Stimulated activated CD4-positive, alpha-beta T cell treated with anti-CD3 and anti-CD28 coated beads, Interleukin-4, amount 100 ng/mL, for 24 hours (primary cell): Measurements from ENCODE around the gene PLCG1.

ENCODE experiments used
- DNase-seq: peaks from one replicate; pipeline ENCODE4 v3.0.0-alpha.2; 2020

PLCG1 gene

DNA sequence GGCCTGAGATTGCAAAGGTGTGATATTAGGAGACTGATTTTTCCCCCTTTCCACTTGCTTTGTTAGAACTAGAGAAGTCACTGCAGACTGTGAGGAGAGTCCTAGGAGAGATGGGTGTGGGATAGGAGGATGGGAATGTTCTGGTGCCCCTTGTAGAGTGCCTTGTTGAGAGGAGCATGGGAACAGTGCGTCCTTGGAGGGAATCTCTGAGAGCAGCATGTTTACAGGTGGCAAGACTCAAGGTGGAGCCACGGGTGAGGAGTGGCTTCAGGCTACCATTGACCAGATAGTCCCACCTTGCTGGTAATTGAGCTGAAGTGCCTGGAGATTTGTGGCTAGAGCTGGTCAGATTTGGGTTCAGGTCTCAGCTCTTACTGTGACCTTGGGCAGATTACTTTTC is 6.0 kb downstream of the PLCG1 start:
- DNase-seq: no peak

DNA sequence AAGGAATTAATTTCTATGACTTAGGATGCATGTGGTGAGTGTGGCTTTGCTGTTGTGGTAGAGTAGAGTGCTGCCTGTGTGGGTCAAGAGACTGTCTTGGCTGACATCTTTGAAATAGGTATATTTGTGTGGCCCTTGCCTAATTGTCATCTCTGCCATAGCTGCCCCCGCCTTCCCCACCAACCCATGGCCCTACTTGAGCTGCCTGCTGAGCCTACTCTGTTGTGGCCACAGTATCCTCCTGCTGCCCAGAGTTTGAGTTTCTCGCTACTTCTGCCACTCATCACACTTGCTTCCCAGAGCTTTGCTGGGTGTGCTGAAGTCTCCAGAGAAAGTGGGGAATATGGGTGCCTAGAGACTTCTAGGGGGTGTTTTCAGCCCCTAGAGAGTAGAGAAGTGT is 8.0 kb downstream of the PLCG1 start:
- DNase-seq: no peak

DNA sequence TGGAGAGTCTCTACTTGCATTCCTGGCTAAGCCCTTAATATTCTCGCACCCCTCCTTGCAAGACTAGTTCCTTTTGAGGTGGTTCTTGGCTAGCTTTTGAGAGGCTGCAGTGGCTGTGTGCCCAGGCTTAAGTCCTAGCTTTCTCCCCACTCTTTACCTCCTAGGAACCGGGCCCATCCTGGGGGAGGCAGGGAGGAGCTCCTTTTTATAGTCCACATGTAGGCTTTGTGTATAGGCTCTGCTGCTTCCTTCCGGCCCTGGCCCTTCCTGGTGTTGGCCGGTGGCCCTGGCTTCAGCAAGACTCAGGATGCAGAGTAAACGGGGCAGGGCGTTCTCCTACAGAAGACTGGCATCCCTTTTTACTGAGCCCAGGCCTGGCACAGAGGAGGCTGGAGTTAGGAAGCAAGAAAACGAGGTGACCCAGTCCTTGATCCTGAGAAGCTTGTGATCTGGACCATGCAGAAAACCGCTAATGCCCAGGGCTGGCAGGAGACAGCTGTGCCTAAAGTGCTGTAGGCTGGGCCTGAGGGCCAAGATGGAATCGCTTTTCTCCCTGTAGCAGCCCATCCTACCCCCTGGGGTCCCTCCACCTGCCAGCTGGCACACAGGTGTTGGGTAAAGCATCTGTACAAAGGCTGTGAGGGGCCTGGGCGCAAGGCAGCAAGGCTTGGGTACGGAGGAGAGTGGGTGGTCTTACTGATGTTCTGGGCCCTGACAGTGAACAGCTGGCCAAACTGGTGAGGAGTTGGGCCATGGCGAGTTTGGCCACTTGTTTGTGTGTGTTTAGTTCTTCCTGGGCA is 8.7 kb downstream of the PLCG1 start:
- no peak for DNase-seq

DNA sequence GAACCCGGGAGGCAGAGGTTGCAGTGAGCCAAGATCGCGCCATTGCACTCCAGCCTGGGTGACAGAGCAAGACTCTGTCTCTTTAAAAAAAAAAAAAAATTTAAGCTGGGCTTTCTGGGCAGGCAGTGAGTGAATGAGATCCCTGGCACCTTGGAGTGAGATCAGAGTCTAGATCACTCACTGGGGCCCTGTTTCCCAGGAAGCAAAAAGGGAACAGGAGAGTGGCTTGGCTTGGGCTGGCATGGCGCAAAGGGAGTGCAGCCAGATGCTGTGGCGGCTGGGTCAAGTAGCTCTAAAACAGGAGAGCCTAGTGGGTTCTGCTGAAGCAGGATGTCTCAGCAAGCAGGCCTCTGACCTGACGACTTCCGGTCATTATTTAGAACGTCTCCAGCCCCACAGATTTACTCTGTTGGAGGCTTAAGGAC is 10.4 kb downstream of the PLCG1 start:
- DNase-seq: no peak

DNA sequence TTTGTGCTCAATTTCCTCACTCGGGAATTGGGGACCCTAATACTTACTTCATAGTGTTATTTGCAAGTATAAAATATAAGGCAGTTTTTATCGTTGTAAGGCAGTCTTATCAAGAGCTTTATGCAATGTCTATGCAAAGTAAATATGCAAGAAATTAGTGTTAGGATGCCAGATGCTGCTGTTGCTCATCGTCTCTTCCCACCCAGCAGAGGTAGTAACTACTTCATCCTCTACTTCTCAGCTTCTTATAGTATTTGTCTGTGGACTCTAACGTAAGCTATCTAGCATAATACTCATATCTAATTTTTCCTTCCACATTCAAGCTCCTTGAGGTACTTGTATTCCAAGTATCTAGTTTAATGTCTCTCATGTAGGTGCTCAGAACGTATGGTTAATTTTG is 11.6 kb downstream of the PLCG1 start:
- DNase-seq: no peak

DNA sequence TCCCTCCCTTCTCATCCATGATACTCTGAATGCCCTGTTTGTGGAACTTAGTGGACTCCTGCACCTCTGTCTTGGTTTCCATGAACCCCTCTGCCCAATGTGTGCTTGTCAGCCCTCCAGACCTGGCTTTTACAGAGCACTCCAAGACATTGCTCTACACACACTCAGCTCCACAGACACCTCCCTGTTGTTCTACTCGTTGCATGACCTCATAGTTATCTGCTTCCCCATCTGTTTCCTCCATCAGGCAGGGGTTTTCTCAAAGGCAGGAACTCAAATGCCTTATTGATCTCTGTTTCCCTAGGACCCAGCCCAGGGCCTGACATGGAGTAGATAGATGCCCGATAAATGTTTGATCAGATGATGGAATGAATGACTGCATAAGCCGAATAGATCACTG is 13.3 kb downstream of the PLCG1 start:
- DNase-seq: no peak

DNA sequence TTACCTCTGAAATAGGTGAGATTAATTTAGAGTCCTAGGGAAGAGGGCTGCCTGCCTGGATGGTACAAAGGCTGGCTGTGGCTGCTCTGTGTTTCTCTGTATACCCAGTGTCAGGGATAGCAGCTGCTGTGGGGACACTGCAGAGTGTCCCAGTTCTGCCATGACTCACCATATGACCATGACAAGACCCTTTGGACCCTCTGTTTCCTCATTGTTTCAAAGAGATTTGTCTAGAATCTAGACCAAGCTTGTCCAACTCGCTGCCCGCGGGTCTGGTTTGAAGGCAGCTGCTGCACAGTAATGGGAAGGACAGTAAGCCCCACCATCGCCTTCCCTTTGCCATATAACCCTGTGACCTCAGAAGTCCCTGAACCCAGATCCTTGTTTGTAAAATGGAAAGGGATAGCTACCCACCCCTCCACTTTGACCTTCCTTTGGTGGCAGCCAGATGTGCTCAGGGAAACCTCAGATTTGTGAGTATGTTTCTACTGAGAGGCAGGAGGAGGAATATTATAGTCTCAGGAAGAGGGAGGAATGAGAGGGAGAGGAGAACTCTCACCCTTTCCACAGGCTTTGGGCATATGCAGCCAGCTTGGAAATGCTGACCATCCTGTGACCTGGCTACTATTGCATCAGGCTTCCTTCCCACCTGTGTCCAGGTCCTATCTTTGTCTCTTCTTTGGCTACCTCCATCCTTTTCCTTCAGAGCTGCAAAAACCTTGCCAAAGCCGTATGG is 14.0 kb downstream of the PLCG1 start:
- DNase-seq: no peak

DNA sequence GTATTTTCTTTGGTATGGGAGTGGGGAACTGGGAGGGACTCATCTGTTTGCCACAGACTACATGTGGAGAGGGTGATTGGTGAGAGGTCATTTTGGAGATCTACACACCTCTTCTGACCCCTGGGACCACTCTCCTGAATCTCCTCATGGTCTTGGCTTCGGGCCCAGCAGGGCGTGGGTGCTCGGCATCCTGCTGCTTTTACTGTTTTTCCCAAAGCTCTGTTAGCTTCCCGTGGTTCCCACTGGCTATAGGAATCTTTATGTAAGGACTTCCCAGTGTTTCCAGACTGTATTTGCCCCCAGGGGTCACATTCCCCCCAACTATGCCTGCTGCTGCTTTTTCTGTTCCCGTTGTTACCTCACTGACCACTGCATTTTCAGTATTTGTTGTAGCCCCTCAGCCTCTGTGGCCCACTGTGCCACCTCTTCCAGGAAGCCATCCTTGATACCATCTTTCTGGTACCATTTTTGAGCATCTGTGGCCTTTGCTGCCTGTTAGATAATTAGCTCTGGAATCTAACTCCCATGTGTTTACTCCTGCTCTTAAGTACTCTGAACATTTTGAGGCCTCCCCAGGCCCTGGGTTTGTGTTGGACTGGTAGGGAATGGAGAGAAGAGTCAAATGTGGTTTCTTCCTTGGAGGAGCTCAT is 14.9 kb downstream of the PLCG1 start:
- no peak for DNase-seq

DNA sequence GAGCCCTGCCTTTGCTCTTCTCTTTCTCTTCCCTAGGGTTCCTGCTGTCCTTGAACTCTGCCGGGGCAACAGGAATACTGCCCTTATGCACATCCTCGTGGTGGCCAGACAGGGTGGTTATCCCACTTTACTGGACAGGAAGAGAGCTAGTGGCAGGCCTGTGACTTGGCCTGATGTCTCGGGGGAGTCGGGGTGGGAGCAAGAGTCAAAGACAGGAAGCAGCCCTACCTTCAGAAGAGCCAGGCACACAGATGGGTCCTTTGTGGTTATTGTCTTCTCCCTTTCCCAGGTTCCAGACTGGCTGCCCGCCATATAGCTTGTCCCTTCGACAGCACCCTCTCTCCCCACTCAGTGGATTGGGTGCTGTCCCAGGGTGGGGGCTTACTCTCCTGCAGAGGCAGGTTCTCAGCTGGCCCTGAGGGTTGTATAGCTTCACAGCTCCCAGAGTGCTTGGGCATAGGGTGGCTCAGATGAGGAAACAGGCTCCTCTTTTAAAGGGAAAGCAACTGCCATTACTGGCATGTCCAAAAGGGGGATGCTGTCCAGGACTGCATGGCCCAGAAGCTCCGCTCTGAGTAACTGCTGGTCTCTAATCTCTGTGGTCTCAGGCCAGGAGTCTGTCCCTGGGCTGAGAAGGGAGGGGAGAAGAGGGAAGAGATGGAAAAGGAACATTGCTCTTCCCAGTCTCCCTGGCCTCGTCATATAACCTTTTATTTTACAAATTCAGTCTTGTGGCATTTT is 17.3 kb downstream of the PLCG1 start:
- DNase-seq: no peak

DNA sequence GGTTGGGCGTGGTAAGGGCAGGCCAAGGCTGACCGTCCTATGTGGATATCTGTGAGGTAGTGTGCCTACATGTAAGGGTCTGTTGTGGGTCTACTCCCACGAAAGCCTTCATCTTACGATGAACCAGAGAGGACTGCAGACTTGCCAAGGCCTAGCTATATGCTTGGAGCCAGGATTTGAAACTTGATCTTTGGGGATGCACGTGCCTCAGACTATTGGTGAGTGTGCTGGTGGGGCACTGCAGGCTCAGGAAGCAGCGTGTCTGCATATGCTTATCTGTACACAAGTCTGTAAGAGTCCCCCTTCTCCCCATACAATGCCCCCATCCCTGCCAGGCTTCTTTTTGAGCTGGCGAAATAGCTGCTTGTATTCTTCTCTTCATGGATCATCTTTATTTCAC is 17.9 kb downstream of the PLCG1 start:
- DNase-seq: no peak

DNA sequence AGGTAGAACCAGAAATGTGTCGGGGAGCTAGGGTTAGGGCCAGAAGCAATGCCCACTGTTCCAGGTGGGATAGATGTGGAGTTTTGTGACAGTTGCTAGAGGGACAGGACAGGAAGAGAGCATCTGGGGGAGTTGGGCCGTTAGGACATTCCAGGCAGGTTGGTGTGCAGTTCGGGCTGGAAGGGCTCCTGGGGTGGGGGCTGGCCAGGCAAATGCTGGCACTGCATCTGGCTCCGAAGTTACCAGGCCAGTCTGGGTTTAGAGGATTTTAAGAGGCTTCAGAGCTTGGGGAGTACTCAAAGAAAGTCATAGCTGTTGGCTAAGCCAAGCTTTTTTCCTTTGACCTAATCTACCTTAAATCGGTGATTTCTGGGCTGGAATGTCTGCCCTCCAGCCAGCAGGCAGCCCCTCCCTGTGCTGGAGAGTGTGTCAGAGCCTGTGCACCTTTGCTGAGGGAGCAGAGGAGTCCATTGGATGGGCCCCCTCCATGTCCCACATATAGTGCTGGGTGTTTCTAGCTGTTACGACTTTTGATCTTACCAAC is 20.8 kb downstream of the PLCG1 start:
- DNase-seq: no peak

DNA sequence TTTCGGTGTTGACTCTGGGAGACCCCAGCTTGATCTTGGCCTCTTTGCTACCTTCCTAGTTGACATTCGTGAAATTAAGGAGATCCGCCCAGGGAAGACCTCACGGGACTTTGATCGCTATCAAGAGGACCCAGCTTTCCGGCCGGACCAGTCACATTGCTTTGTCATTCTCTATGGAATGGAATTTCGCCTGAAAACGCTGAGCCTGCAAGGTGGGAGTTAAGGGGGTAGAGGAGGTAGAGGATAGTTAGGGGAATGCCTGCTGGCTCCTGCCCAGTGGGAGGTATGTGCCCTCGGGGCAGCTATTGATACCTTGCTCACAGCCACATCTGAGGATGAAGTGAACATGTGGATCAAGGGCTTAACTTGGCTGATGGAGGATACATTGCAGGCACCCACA is 22.2 kb downstream of the PLCG1 start:
- DNase-seq: no peak

DNA sequence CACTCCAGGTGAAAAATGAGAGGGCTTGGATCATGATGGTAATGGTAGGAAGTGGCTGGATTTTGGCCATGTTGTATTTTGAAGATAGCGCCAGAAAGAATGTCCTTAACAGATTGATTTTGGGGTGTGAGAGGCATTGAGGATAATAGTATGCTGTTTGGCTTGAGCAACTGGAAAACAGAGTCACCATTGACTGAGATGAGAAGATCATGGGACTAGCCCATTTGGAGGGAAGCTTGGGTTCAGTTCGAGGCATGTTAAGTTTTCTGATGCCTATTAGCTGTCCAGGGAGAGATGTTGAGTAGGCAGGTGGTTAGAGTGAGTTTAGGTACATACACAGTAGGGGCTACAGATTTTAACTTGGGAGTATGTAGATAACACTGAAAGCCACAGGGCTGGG is 23.3 kb downstream of the PLCG1 start:
- no peak for DNase-seq

DNA sequence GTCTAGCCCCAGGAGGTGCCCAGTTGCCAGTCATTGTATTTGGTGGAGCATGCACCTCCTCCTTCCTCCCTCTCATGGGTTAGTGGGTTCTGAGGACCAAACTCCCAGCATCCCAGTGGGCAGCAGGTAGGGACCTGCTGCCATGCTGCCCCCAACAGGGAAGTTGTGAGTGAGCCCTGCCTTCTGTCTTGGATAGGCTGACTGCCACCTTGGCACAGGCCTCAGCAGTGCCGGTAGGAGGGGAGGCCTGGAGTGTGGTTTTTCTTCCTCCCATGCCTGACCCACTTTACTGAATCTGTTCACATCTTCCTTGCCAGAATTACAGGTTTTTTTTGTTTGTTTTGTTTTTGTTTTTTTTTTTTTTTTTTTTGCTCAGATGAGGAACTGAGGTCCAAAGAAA is 24.5 kb downstream of the PLCG1 start:
- no peak for DNase-seq

DNA sequence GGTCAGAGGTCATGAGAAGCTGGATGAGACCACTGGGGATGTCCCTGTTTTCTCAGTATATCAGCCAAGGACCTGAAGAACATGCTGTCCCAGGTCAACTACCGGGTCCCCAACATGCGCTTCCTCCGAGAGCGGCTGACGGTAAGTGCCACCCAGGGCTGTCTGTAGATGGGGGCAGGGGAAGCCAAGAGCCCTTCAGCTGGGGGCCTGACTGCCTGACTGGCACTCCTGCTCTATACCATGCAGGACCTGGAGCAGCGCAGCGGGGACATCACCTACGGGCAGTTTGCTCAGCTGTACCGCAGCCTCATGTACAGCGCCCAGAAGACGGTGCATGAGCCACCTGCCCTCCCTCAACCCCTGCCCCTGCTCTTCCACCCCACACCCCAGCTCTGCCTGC is 25.1 kb downstream of the PLCG1 start:
- DNase-seq: no peak

DNA sequence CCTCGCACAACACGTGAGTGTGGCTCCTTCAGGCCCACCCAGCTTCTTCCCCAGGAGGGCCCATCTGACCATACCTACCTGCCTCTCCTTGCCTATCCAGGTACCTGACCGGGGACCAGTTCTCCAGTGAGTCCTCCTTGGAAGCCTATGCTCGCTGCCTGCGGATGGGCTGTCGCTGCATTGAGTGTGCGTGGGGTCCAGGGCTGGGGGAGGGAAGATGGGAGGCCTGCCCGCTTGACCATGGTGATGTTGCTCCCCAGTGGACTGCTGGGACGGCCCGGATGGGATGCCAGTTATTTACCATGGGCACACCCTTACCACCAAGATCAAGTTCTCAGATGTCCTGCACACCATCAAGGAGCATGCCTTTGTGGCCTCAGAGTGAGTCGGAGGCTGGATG is 26.5 kb downstream of the PLCG1 start:
- DNase-seq: no peak

DNA sequence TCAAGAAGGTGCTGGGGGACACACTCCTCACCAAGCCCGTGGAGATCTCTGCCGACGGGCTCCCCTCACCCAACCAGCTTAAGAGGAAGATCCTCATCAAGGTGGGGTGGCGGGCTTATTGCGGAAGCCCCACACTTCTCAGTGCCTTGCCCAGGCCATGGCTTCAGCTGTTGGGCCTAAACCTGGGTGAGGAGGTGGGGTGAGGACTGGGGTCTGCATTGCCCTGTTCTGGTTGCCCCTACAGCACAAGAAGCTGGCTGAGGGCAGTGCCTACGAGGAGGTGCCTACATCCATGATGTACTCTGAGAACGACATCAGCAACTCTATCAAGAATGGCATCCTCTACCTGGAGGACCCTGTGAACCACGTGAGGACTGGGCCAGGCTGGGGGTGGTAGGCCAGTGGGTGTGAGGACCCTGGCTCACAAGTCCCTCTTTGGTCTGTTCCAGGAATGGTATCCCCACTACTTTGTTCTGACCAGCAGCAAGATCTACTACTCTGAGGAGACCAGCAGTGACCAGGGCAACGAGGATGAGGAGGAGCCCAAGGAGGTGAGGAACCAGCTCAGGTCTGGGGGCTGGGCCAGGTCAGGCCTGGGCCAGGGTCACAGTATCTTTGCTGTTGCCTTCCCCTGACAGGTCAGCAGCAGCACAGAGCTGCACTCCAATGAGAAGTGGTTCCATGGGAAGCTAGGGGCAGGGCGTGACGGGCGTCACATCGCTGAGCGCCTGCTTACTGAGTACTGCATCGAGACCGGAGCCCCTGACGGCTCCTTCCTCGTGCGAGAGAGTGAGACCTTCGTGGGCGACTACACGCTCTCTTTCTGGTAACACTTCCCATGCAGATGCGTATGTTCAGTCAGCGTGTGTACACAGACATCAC is 27.9 kb downstream of the PLCG1 start:
- DNase-seq: no peak

DNA sequence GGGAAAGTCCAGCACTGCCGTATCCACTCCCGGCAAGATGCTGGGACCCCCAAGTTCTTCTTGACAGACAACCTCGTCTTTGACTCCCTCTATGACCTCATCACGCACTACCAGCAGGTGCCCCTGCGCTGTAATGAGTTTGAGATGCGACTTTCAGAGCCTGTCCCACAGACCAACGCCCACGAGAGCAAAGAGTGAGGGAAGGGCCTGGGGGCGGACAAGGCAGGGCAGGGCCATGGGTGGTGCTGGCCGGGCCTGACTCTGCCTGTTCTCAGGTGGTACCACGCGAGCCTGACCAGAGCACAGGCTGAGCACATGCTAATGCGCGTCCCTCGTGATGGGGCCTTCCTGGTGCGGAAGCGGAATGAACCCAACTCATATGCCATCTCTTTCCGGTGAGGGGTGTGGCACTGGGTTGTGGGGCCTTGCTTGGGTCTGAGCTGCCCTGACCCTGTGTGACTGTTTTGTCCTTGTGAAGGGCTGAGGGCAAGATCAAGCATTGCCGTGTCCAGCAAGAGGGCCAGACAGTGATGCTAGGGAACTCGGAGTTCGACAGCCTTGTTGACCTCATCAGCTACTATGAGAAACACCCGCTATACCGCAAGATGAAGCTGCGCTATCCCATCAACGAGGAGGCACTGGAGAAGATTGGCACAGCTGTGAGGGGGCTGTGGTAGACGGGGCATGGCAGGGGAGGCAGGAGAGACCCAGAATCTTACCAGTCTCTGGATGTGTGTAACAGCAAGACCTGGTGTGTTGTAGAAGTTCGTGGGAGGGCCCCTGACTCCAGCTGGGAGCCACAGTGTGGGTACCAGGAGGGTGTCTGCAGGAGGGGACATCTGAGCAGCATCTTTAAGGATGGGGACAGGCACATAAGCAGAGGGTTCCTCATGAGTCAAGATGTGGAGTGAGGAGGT is 29.1 kb downstream of the PLCG1 start:
- no peak for DNase-seq

DNA sequence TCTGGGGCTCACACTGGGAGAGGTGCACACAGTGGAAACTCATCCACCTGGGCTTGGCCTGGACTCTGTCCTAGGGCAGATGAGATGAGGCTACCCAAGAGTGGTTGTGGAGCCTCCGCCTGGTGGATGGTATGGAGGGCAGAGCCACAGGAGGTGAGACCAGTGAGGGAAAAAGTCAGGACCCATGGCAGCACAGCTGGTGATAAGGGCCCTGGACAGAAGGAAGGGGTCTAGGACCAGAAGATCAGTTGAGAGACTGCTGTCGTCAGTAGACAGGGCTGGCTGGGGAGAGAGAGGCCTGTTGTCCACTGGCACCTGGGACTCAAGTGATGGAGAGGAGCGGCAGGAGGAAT is 29.8 kb downstream of the PLCG1 start:
- no peak for DNase-seq

DNA sequence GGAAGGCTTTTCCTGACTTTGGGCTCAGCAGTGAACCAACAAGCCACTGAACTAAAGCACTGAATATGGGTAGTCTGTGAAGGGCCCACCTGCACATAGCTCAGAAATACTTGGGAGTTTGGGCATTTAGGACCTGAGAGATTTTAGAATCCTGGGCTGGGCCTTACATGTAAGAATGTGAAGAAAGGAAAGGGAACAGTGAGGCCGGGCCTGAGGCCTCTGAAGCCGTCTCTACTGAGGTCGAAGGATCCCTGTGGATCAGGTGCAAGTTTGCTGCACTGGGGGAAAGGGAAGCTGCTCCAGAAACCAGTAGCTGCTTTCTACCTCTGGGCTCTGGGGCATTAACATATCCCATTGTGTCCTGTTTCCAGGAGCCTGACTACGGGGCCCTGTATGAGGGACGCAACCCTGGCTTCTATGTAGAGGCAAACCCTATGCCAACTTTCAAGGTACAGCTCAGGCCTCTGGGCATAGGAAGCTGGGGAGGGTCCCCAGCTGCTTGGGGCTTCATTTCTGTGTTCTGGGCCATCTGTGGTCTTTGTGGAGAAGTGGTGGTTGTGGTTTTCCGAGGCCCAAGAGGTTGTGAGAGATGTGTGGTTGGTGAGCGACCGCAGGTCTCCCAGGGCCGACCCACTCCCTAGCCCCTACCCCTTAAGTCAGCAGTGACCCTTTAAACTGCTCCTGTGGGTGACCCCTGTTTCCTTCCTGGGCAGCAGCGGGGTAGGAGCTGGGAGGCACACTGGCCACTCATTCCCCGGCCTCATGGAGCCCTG is 30.3 kb downstream of the PLCG1 start:
- no peak for DNase-seq
